ENCODE measurements around the gene BPIFB6.

BPIFB6 gene

GRCh38 chr20:33031531-33031930, at the start of gene BPIFB6:
BPIFB6 (plus strand) TSS chr20:33031648; CDS start chr20:33031648, 0 bp downstream.
- no peak for DNase-seq

- no peak for DNase-seq
Observed at GRCh38 chr20:32982617-32983458, 48.6 kb upstream of the BPIFB6 start.

GRCh38 chr20:32983459-32984112, 47.9 kb upstream of the BPIFB6 start:
- no peak for DNase-seq

- no peak for DNase-seq
Observed at GRCh38 chr20:32984196-32984595, 47.3 kb upstream of the BPIFB6 start.

GRCh38 chr20:32984631-32985354, 46.7 kb upstream of the BPIFB6 start:
- DNase-seq = no peak

GRCh38 chr20:32985596-32985995, 45.9 kb upstream of the BPIFB6 start:
- DNase-seq = no peak

GRCh38 chr20:32986331-32986966, 45.0 kb upstream of the BPIFB6 start:
- no peak for DNase-seq

- DNase-seq = no peak
Observed at GRCh38 chr20:32987044-32987825, 44.2 kb upstream of the BPIFB6 start.

- no peak for DNase-seq
Observed at GRCh38 chr20:32988008-32988407, 43.4 kb upstream of the BPIFB6 start.

GRCh38 chr20:32989507-32990283, 41.8 kb upstream of the BPIFB6 start:
- no peak for DNase-seq

- no peak for DNase-seq
Observed at GRCh38 chr20:32990426-32990825, 41.0 kb upstream of the BPIFB6 start.

- no peak for DNase-seq
Observed at GRCh38 chr20:32991383-32991782, 40.1 kb upstream of the BPIFB6 start.

GRCh38 chr20:32991792-32992641, 39.4 kb upstream of the BPIFB6 start:
- no peak for DNase-seq

- no peak for DNase-seq
Observed at GRCh38 chr20:32993496-32994050, 37.9 kb upstream of the BPIFB6 start.

- no peak for DNase-seq
Observed at GRCh38 chr20:32995802-32996201, 35.6 kb upstream of the BPIFB6 start.

GRCh38 chr20:32997431-32997830, 34.0 kb upstream of the BPIFB6 start:
- no peak for DNase-seq

GRCh38 chr20:32999603-33000250, 31.7 kb upstream of the BPIFB6 start:
- DNase-seq = no peak

GRCh38 chr20:33000802-33001466, 30.5 kb upstream of the BPIFB6 start:
- no peak for DNase-seq

Data from activated T-cell treated with anti-CD3 and anti-CD28 coated beads for 4 hours (primary cell).